Ovary (tissue), 9 donors: Measurements from ENCODE around the gene CATSPERE. TPM values are rescaled to one million over a fixed set of nuclear protein-coding genes. Genes with fewer than 3 reads are reported as not detected.

Experiments
- DNase-seq, 5 donors: peaks; one replicate each; pipeline ENCODE4 v3.0.0-alpha.2; 2019 to 2020
- H3K27ac ChIP-seq, 2 donors: fragments of 200-600 bp; one replicate each; pipeline versions ENCODE4 v1.5.1 to v1.8.0; 2019 to 2022
- H3K27me3 ChIP-seq: fragments of 200-600 bp; one replicate; pipeline ENCODE4 v1.8.0; 2022
- H3K36me3 ChIP-seq: fragments of 200-600 bp; sonication (generic); one replicate; pipeline ENCODE4 v1.5.1; 2019
- H3K4me1 ChIP-seq: one replicate; pipeline ENCODE4 v1.8.1; 2013; ENCODE audit warnings: mild to moderate bottlenecking, moderate library complexity; ENCODE audit not compliant: insufficient read depth
- H3K4me3 ChIP-seq: fragments of 200-600 bp; sonication (generic); one replicate; pipeline ENCODE4 v1.5.1; 2017
- H3K9me3 ChIP-seq, 2 donors: fragments of 200-600 bp in 1 of 2; sonication (generic) in 1 of 2; one replicate each; pipeline versions ENCODE4 v1.5.1 to v1.8.1; 2013 to 2019; ENCODE audit warnings: mild to moderate bottlenecking in 1 of 2, moderate library complexity in 1 of 2
- EP300 ChIP-seq: sonication (generic); formaldehyde crosslinking; IDR thresholded peaks from one replicate; pipeline ENCODE4 v1.6.1; 2017; ENCODE audit warnings: antibody characterized with exemption
- POLR2A ChIP-seq: fragments of 450-650 bp; IDR thresholded peaks from one replicate; pipeline ENCODE4 v1.6.1; 2017; ENCODE audit warnings: antibody characterized with exemption, mild to moderate bottlenecking, moderate library complexity
- WGBS, 3 donors: extraction: QIAGEN DNeasy Blood & Tissue Kit in 1 of 3; methylation state at CpG; one replicate each; pipeline versions ENCODE4 v1.1.5 to v1.1.7; 2013 to 2017; 5-methylcytosine and 5-hydroxymethylcytosine counted together
- intact Hi-C, 4 donors: fragments of 100-400 bp; cut with DNase I; formaldehyde crosslinking; loops; one replicate each; pipeline versions ENCODE4 v1.11.0 to v1.15.1; 2022 to 2023
- polyA plus RNA-seq, 2 donors: library from polyadenylated mRNA; stranded (reverse); fragments of 200-250 nt in 1 of 2; fragments of 350-450 nt in 1 of 2; fragmentation: Illumina TruSeq in 1 of 2; extraction: RNeasy Lipid Tissue Mini Kit (QIAGEN cat#74804) in 1 of 2; gene quantifications; one replicate each; pipeline ENCODE4 v1.2.3, GENCODE V29; 2013 to 2014
- total RNA-seq, 7 donors: library from RNA; depleted of rRNA in 2 of 7; stranded (reverse); fragments of >200 nt in 2 of 7; fragmentation: NEBNext Ultra II Directional in 3 of 7; extraction: Animal tissue kit (Norgen Biotek cat#: 25700) in 3 of 7; gene quantifications; one replicate each; pipeline versions ENCODE4 v1.1.0 to v1.2.4, GENCODE V29; 2016 to 2023
- TF ChIP-seq, protein P1 (sequence below), 3 donors: fragments of 450-650 bp in 2 of 3; fragments of 200-600 bp in 1 of 3; IDR thresholded peaks; one replicate each; pipeline versions ENCODE4 v1.5.1 to v1.8.0; 2016 to 2022; ENCODE audit warnings: antibody characterized with exemption in 3 of 3, mild to moderate bottlenecking in 1 of 3
- donor health status: DM: no; HTN: no; CAD: no; lungs with moderate emphysema.
- donor health status: DM: no; HTN: no; CAD: no.
- donor health status: Bipolar disorder and iron deficiency.
- donor health status: DM: yes; HTN: yes; CAD: no.
- donor health status: DM: no; HTN: no; CAD: no.
- donor health status: DM: yes; HTN: yes; CAD: no.

CATSPERE gene
- total and polyA plus RNA-seq, 9 donors, result 0.70 to 3.2 (median 2.1) TPM

DNA sequence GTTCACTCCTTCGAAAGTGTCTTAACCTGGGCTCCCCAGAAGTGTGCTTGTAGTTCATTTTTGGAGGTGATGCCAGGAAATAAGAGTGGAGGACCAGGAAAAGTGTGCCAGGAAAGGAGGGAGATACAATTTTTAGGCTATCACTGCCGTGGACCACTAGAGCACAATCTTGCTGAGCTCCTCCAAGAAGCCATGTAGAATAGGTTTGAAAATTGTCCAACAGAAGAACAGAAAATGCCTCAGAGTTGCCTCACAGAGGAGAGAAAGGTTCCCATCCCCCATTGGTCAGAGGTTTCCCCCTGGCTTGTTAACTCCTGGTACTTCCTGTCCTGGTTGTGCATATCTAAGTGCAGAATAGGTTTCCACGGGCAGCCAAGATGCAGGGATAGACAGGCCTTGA, 41.6 kb downstream of the CATSPERE start:
- 78 to 85% (median 80%) methylated on average over 3 of the region's 3 CpGs for WGBS, 3 donors
- TF ChIP-seq POLR2A, result no peak
- TF ChIP-seq, protein P1, sequence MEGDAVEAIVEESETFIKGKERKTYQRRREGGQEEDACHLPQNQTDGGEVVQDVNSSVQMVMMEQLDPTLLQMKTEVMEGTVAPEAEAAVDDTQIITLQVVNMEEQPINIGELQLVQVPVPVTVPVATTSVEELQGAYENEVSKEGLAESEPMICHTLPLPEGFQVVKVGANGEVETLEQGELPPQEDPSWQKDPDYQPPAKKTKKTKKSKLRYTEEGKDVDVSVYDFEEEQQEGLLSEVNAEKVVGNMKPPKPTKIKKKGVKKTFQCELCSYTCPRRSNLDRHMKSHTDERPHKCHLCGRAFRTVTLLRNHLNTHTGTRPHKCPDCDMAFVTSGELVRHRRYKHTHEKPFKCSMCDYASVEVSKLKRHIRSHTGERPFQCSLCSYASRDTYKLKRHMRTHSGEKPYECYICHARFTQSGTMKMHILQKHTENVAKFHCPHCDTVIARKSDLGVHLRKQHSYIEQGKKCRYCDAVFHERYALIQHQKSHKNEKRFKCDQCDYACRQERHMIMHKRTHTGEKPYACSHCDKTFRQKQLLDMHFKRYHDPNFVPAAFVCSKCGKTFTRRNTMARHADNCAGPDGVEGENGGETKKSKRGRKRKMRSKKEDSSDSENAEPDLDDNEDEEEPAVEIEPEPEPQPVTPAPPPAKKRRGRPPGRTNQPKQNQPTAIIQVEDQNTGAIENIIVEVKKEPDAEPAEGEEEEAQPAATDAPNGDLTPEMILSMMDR (IDR thresholded peaks at IDR 0.05), result no peak
- TF ChIP-seq EP300, result no peak
- H3K27ac ChIP-seq, result no peak overlapping the region
- no peaks in the 10 kb centered on the region for H3K4me1 ChIP-seq
- no peaks in the 10 kb centered on the region for H3K36me3 ChIP-seq
- no peak overlapping the region for H3K4me3 ChIP-seq
- intact Hi-C loops, result no loop called here
- H3K27me3 ChIP-seq, result no peaks in the 10 kb centered on the region
- H3K9me3 ChIP-seq, result no peaks in the 10 kb centered on the region
- no peak for DNase-seq

DNA sequence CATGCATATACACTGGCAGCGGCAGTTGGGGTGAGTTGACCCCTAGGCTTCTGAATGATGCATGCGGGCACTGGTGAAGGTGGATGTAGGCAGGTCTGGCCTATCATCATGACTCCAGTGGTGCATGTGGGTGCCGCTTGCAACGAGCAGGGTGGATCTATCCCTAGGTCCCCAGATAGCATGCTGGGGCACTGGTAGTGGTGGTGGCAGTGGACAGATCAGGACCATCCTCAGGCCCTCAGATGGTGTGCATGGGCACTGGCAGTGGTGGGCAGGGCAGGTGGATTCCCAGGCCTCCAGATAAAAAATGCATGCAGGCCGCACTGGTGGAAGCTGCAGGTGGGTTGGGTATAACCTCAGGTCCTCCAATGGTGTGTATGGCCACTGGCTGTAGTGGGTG, 52.4 kb downstream of the CATSPERE start:
- H3K27ac ChIP-seq, result no peak overlapping the region
- H3K9me3 ChIP-seq, result peaks cover 0 to 7% of the 10 kb centered on the region in 2 donors
- WGBS, 3 donors, result 96 to 100% (median 98%) methylated on average over 5 of the region's 5 CpGs
- no peaks in the 10 kb centered on the region for H3K4me1 ChIP-seq
- no peak overlapping the region for H3K4me3 ChIP-seq
- intact Hi-C loops, result no loop called here
- DNase-seq, result no peak
- TF ChIP-seq POLR2A (no peak), EP300 (no peak)
- TF ChIP-seq, protein P1 (IDR thresholded peaks at IDR 0.05), result no peak
- H3K36me3 ChIP-seq, result no peaks in the 10 kb centered on the region
- H3K27me3 ChIP-seq, result no peaks in the 10 kb centered on the region

DNA sequence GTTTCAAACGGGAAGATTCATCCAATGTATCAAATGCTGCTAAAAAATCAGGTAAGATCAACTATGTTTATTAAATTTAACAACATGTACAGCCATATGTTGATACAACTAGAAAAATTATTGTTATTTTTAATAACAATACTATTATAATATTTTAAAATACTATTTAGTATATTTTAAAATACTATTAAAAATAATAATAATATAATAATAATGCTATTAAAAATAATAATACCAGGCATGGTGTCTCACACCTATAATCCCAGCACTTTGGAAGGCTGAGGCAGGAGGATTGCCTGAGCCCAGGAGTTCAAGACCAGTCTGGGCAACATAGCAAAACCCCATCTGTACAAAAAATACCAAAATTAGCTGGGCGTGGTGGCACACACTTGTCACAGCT, 54.6 kb downstream of the CATSPERE start:
- H3K4me3 ChIP-seq, result no peak overlapping the region
- H3K36me3 ChIP-seq, result no peaks in the 10 kb centered on the region
- no peaks in the 10 kb centered on the region for H3K4me1 ChIP-seq
- DNase-seq, result no peak
- 79 to 80% (median 80%) methylated on average over 2 of the region's 2 CpGs for WGBS, 3 donors
- H3K27me3 ChIP-seq, result no peaks in the 10 kb centered on the region
- H3K9me3 ChIP-seq, result peaks cover 0 to 7% of the 10 kb centered on the region in 2 donors
- no peak overlapping the region for H3K27ac ChIP-seq
- TF ChIP-seq, protein P1 (IDR thresholded peaks at IDR 0.05), result no peak
- TF ChIP-seq EP300 (no peak), POLR2A (no peak)
- intact Hi-C loops, result no loop called here

DNA sequence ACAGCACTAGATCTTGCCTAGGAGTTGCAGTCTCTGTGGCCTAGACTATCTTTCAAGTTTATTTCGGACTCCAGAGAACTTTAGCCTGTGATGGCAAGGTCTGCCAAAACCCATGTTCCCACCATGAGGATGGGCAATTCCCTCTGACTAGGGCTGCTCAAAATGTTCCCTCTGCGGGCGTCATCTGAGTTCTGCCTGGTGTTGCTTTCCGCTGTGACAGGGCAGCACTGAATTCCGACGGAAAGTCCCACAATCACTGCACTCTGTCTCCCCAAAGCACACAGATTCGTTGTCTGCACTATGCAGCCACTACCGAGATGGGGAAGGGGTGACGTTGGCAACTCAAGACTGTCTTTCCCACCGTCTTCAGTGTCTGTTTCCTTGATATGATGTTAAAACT, 75.2 kb downstream of the CATSPERE start:
- intact Hi-C loops, result no loop called here
- H3K27ac ChIP-seq, result no peak overlapping the region
- no peaks in the 10 kb centered on the region for H3K9me3 ChIP-seq
- TF ChIP-seq EP300, result no peak
- no peak for TF ChIP-seq POLR2A
- TF ChIP-seq, protein P1 (IDR thresholded peaks at IDR 0.05), result no peak
- DNase-seq, result no peak
- no peaks in the 10 kb centered on the region for H3K4me1 ChIP-seq
- no peak overlapping the region for H3K4me3 ChIP-seq
- 62 to 81% (median 64%) methylated on average over 10 of the region's 10 CpGs for WGBS, 3 donors
- no peaks in the 10 kb centered on the region for H3K36me3 ChIP-seq
- no peaks in the 10 kb centered on the region for H3K27me3 ChIP-seq
